Thoracic aorta (tissue), 2 donors: ENCODE results near the gene ATP13A3. TPM values are rescaled to one million over a fixed set of nuclear protein-coding genes. Genes with fewer than 3 reads are reported as not detected.

ENCODE experiments used
- ATAC-seq: fragments of 150-250 bp; one replicate; pipeline ENCODE4 v1.8.0; 2017; ENCODE audit warnings: low read depth; ENCODE audit not compliant: insufficient number of reproducible peaks, low FRiP score
- DNase-seq: peaks from one replicate; pipeline ENCODE4 v3.0.0-alpha.2; 2020; ENCODE audit warnings: low spot score
- H3K27ac ChIP-seq, 2 donors: fragments of 200-600 bp; sonication (generic); 1 replicate in 1 of 2; 2 replicates in 1 of 2; pipeline ENCODE4 v1.5.1; 2016; ENCODE audit warnings: mild to moderate bottlenecking in 2 of 2, moderate library complexity in 2 of 2
- H3K27me3 ChIP-seq: fragments of 200-600 bp; sonication (generic); replicated peaks from 2 replicates; pipeline ENCODE4 v1.6.0; 2016; ENCODE audit warnings: mild to moderate bottlenecking; ENCODE audit not compliant: insufficient read depth
- H3K36me3 ChIP-seq: fragments of 200-600 bp; sonication (generic); one replicate; pipeline ENCODE4 v1.5.1; 2016
- H3K4me1 ChIP-seq, 2 donors: fragments of 200-600 bp; sonication (generic); 1 replicate in 1 of 2; 2 replicates in 1 of 2; pipeline versions ENCODE4 v1.5.1 to v1.6.0; 2016; ENCODE audit warnings: low read depth in 2 of 2, mild to moderate bottlenecking in 1 of 2; ENCODE audit not compliant: control insufficient read depth in 1 of 2
- H3K4me3 ChIP-seq: fragments of 200-600 bp; sonication (generic); 2 replicates; pipeline ENCODE4 v1.5.1; 2016; ENCODE audit warnings: mild to moderate bottlenecking
- H3K9me3 ChIP-seq: fragments of 200-600 bp; sonication (generic); 2 replicates; pipeline ENCODE4 v1.5.1; 2016
- total RNA-seq, 2 donors: library from RNA; depleted of rRNA; stranded (reverse); fragments of >200 nt; gene quantifications; one replicate each; pipeline versions ENCODE4 v1.1.0 to v1.2.3, GENCODE V29; 2016
- TF ChIP-seq, protein P1 (sequence below): fragments of 200-600 bp; sonication (generic); IDR thresholded peaks from one replicate; pipeline ENCODE4 v1.5.1; 2019; ENCODE audit warnings: antibody characterized with exemption

Gene ATP13A3
- total RNA-seq, 2 donors from 2014 or later: 188 to 361 TPM

DNA sequence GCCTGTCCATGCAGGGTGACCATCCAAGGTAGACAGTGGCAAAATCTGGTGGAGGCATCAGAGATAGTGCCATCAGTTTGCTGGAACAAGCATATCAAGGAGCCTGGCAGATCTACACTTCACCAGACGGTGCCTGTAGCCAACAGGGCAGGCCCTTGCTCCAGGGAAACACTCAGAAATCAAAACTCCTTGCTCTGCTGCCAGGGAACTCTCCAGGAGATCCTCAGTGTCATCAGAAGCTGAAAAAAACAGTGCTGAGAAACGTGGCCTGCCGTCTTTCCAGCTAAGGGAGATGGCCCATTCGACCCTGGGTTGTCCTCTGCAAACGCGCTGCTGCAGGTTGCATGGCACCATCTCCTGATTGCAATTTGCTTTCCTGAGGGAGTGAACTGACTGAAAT is 30.5 kb upstream of the ATP13A3 start:
- ATAC-seq: no peak
- Histone ChIP-seq H3K4me3 (no peak overlapping the region), H3K36me3 (no peaks in the 10 kb centered on the region), H3K27me3 (no peaks in the 10 kb centered on the region), H3K4me1 (peaks cover 8 to 10% of the 10 kb centered on the region in 2 donors), H3K9me3 (no peaks in the 10 kb centered on the region), H3K27ac (no peak overlapping the region)
- TF ChIP-seq, protein P1, sequence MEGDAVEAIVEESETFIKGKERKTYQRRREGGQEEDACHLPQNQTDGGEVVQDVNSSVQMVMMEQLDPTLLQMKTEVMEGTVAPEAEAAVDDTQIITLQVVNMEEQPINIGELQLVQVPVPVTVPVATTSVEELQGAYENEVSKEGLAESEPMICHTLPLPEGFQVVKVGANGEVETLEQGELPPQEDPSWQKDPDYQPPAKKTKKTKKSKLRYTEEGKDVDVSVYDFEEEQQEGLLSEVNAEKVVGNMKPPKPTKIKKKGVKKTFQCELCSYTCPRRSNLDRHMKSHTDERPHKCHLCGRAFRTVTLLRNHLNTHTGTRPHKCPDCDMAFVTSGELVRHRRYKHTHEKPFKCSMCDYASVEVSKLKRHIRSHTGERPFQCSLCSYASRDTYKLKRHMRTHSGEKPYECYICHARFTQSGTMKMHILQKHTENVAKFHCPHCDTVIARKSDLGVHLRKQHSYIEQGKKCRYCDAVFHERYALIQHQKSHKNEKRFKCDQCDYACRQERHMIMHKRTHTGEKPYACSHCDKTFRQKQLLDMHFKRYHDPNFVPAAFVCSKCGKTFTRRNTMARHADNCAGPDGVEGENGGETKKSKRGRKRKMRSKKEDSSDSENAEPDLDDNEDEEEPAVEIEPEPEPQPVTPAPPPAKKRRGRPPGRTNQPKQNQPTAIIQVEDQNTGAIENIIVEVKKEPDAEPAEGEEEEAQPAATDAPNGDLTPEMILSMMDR: no peak
- no peak for DNase-seq

DNA sequence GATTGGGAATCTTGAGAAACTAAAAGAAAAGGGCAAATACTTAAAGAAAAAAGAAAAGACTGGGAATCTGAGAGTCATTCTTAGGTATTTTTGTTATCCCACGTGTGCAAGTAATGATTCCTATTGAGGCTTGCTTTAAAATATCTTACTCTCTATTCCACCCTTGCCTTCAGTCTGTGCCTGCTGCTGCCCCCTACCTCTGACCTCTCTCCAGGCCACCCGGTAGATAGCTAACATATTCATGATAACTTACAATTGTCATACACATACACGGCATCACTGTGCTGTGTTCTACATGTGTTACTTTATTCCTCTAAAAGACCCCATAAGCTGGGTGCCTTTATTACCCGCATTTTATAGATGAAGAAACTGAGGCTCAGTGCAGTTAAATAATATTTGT is 27.8 kb upstream of the ATP13A3 start:
- no peak for ATAC-seq
- H3K27me3 ChIP-seq: no peaks in the 10 kb centered on the region
- TF ChIP-seq, protein P1: no peak
- no peak overlapping the region for H3K4me3 ChIP-seq
- peaks cover 0 to 10% of the 10 kb centered on the region in 2 donors for H3K4me1 ChIP-seq
- DNase-seq: no peak
- no peaks in the 10 kb centered on the region for H3K9me3 ChIP-seq
- no peak overlapping the region for H3K27ac ChIP-seq
- H3K36me3 ChIP-seq: no peaks in the 10 kb centered on the region

GRCh38 chr3:194512895-194513601 is 26.2 kb upstream of the ATP13A3 start:
- TF ChIP-seq, protein P1: no peak
- H3K4me3 ChIP-seq: no peak overlapping the region
- no peaks in the 10 kb centered on the region for H3K27me3 ChIP-seq
- H3K9me3 ChIP-seq: no peaks in the 10 kb centered on the region
- H3K27ac ChIP-seq: no peak overlapping the region
- ATAC-seq (no peak), DNase-seq (no peak)
- no peaks in the 10 kb centered on the region for H3K36me3 ChIP-seq
- H3K4me1 ChIP-seq: peaks cover 0 to 10% of the 10 kb centered on the region in 2 donors

DNA sequence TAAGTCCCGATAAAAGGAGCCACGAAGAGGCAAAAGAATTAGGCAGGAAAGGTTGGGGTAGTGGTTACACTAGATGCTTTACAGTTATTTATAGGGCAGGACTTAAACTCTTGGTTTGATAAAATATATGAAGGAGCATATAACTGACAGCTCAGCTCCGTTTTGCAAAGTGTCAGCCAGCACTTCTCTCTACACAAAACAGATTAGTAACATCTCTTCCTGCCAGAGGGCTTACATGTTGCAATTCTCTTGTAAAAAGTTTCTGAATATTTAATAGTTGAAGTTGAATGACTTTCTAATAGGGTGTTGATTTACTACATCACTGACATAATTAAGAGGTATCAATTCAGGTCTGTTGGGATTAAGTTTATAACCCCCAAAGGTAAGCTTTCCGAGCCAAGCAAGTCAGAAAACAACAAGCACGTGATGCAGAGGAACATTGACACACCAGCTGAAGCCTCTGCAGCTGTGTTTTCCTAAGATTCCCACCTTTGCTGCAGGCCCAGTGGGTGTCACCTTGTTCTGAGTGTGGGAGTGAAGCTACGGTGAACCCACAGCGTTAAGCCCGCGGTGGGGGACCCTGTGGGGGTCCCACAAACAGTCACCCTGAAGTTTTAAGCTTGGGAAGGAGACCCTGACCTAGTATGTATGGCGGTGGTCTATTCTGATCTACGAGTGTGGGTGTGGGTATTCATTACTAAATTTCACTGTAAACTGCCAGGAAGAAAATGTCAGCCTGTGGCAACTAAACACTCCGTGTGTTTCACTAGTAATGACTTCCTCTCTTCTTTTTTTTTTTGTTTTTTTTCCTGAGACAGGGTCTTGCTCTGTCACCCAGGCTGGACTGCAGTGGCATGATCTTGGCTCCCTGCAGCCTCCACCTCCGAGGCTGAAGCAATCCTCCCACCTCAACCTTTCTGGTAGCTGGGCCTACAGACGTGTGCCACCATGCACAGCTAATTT is 22.0 kb upstream of the ATP13A3 start:
- H3K4me3 ChIP-seq: no peak overlapping the region
- H3K4me1 ChIP-seq: peaks cover 0 to 10% of the 10 kb centered on the region in 2 donors
- no peaks in the 10 kb centered on the region for H3K27me3 ChIP-seq
- no peak overlapping the region for H3K27ac ChIP-seq
- TF ChIP-seq, protein P1: no peak
- no peaks in the 10 kb centered on the region for H3K36me3 ChIP-seq
- ATAC-seq (no peak), DNase-seq (no peak)
- no peaks in the 10 kb centered on the region for H3K9me3 ChIP-seq

GRCh38 chr3:194507571-194507970 is 20.8 kb upstream of the ATP13A3 start:
- no peak overlapping the region for H3K27ac ChIP-seq
- DNase-seq (no peak), ATAC-seq (no peak)
- H3K4me3 ChIP-seq: no peak overlapping the region
- no peaks in the 10 kb centered on the region for H3K36me3 ChIP-seq
- no peaks in the 10 kb centered on the region for H3K9me3 ChIP-seq
- no peaks in the 10 kb centered on the region for H3K27me3 ChIP-seq
- no peaks in the 10 kb centered on the region for H3K4me1 ChIP-seq
- TF ChIP-seq, protein P1: no peak
